HG03108 (cell line): ENCODE measurements around the gene RPS6KA3.
"Not testable (repeated sequence)": the region's sequence is repeated elsewhere in the genome, so short reads cannot be mapped to it uniquely, and the experiment has no call there.

Experiments
- ATAC-seq: cut with Tn5 transposase; IDR thresholded peaks from one replicate; pipeline ENCODE4 v1.9.1; 2021; ENCODE audit warnings: moderate library complexity; ENCODE audit not compliant: unreplicated experiment

Gene RPS6KA3

DNA sequence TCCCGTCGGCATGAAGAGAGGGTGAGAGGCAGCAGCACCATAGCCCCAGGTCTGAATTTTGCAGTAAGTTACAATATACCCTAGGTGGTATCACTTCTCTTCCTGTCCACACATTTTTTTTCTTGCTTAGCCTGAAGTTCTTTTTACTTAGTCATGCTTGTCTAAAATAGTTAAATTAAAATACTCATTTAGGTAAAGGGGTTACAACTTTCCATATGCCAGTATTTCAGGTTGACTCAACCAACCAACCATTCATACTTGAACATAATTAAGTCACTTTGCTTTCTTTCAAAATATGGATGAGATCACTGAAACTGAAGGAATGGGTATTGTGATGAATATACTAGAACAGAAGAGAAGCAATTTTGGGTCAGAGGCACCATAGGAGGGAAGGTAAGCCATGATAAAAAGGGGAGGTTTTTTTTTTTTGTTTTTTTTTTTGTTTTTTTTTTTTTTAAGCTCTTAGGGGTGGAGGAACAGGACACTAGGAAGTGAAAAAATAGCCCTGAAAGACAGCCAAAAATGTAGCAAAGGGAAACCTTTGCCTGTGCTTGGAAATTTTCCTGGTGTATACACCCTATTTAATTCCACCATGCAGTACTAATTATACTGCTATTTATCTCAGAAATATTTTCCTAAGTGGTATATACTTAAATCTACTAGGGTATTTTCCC lies 41.8 kb downstream of the RPS6KA3 start:
- peak; percentile 74 for ATAC-seq

DNA sequence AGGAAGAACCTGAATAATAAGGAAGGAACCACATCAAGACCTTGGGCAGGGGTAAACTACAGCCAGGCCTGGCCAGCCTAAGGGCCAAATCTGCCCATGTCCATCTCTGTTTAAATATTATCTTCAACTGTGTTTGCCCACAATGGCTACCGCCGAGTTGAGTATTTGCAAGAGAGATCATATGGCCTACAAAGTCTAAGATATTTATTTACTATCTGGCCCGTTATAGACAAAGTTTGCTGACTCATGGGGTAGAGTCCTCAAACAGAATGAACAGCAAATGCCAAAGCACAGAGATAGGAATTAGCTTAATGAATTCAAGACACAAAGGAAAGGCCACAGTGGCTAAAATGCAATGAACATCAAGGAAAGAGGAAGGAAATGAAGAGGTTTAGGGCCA lies 44.8 kb downstream of the RPS6KA3 start:
- no peak for ATAC-seq

GRCh38 chrX:20218836-20219505 lies 47.7 kb downstream of the RPS6KA3 start:
- no peak for ATAC-seq

GRCh38 chrX:20217906-20218305 lies 48.8 kb downstream of the RPS6KA3 start:
- no peak for ATAC-seq

GRCh38 chrX:20217271-20217670 lies 49.4 kb downstream of the RPS6KA3 start:
- no peak for ATAC-seq

GRCh38 chrX:20215565-20215964 lies 51.1 kb downstream of the RPS6KA3 start:
- no peak for ATAC-seq

DNA sequence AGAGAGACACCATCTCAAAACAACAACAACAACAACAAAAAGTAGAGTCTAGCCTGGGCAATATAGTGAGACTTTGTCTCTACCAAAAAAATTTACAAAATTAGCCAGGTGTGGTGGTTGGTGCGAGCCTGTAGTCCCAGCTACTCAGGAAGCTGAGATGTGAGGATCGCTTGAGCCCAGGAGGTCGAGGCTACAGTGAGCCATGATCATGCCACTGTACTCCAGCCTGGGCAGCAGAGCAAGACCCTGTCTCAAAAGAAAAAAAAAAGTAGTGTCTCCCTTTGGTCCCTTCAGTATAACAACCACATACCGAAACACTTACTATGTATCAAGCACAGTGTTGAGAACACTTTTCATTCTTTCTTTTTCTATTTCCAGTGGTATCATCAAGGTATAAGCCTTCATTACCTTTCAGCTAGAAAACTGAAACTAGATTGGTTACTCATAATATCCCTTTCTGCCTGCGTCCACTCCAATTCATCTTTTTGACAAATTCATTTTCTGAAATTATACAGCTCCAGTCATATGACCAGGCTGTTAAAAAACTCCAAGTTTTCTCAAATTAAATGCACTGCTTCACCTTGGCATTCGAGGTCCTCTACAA lies 54.1 kb downstream of the RPS6KA3 start:
- peak; percentile 88 for ATAC-seq

DNA sequence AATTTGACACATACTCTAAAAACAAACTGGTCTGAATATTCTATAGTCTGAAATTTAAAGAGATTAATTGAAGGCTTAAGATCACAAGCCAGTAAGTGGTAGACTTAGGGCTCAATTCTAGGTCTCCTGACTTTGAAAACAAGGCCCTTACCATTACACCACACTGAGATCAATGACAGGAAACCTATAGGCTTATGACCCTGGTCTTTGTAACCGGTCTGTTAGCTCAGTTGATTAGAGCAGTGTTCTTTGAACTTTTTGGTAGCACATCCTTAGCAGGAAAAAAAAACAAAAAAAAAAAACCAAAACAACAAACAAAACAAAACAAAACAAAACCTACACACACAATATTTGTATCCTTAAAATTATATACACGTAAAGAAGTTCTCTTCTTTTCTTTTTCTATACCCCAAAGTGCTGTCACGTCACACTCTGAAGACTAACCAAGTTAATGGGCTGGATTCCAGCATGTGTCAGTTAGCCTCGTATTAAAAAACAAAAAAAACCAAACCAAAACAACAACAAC lies 55.4 kb downstream of the RPS6KA3 start:
- no peak for ATAC-seq

- peak; percentile 90 for ATAC-seq
Measured at GRCh38 chrX:20205927-20206708, 60.6 kb downstream of the RPS6KA3 start.

DNA sequence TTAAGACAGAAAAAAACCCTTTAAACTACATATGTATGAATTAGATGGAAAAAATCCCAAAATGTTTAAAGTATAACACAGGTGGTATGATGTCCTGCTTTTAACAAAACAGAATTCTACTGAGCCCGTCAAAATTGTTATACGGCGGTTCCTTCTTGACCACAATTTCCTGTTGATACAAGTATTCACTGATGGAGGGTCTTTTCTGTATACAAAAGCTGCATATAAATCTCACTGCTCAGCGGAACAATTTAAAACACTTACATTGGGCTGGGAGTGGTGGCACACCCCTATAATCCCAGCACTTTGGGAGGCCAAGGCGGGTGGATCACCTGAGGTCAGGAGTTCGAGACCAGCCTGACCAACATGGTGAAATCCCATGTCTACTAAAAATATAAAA lies 62.4 kb downstream of the RPS6KA3 start:
- ATAC-seq: no peak

DNA sequence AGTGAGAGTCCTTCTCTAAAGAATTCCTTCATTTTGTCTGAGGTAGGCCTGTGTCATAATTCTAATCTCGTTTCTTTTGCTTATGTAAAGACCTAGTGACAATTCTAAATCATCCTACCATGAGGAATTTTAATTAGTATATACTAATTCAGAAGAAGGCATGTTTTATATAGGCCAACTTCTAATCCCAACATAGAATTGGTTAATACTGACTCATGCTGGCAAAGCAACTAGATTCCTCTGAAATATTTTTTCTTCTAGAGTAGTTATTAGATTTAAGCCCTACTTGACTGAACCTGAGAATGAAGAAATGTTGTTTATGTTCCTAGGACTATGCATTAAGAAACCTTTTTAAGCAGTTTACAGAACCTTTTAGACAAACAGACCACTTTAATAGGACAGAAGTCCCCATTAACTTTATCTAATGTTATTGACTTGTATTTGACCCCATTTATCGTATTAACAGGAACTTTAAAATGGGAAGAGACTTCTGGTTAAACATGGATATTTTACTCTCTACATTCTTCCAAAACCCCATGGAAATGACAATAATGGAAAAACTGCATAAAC lies 69.0 kb downstream of the RPS6KA3 start:
- ATAC-seq: no peak

GRCh38 chrX:20189171-20189570 lies 77.5 kb downstream of the RPS6KA3 start:
- no peak for ATAC-seq

DNA sequence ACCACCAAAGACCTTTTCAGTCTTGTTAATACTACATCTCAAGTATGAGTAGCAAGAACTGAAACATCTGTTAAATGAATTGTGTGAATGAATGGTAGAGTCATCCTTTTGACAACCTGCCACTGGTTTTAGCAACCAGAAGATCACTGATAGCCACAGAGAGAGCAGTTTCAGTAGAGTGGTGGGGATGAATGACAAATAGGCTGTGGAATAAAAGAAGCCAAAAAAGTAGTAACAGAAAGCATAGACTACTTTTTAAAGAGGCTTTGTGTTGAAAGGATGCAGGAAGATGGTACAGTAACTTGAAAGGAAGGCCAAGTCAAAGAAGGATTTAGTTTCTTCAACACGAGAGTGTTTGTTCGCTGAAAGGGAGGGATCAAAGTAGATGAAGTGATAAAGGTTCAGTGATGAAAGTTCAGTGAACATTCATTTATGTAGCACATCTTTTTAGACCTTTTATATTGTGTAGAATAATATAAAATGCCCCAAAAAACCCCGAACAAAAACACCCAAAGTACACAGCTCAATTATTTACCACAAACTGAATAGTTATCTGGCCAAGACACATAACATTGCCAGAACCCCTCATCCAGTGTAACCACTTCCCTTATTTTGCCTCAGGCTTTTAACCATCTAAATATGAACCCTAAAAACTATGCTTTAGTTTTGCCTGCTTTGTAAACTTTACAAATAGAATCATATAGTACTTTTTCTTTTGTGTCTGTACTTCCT lies 84.9 kb downstream of the RPS6KA3 start:
- no peak for ATAC-seq

DNA sequence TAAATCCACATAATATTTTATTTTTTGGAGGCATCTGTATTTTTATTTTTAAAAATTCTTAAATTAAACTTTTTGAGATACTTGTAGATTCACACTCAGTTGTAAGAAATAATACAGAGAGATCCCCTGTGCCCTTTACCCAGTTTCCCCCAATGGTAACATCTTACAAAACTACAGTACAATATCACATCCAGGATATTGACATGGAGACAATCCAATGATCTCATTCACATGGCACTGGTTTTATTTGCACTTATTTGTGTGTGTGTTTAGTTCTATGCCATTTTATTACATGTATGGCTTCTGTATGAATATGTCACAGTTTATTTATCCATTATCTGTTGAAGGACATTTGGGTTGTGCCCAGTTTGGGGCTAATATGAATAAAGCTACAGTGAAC lies 89.6 kb downstream of the RPS6KA3 start:
- no peak for ATAC-seq

GRCh38 chrX:20173856-20174255 lies 92.9 kb downstream of the RPS6KA3 start:
- no peak for ATAC-seq

GRCh38 chrX:20173313-20173712 lies 93.4 kb downstream of the RPS6KA3 start:
- ATAC-seq: no peak

DNA sequence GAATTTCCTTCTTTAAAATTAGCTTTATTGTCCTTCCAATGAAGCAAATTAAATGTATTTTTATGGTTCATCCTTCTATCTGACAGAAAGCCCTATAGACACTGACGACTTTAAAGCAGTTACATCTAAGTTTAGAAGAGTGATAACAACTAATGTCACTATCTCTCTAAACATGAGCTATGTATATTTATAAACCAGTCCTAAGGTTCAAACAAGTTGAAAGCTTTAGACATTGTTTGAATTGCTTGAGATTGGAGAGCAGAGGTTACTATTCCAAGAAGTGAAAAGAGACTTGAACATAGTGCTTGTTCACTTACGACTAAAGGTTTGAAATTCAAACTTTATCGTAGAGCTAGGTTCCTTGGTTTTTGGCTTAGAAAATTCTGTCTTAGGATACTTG lies 94.8 kb downstream of the RPS6KA3 start:
- ATAC-seq: no peak

DNA sequence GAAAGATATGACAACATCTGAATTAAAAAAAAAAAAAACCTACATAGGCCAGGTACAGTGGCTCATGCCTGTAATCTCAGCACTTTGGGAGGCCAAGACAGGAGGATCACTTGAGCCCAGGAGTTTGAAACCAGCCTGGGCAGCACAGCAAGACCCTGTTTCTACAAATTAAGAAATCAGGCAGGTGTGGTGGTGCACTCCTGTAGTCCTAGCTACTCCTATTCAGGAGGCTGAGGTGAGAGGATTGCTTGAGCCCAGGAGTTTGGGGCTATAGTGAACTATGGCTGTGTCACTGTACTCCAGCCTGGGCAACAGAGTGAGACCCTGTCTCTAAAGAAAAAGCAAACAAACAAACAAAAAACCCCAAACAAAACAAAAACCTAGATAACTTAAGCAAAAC lies 104.2 kb downstream of the RPS6KA3 start:
- ATAC-seq: not testable (repeated sequence)

- no peak for ATAC-seq
Measured at GRCh38 chrX:20159797-20160385, 106.8 kb downstream of the RPS6KA3 start.

- no peak for ATAC-seq
Measured at GRCh38 chrX:20151689-20152088, 115.0 kb downstream of the RPS6KA3 start.
